ENCODE results near the gene FAM234B. TPM values are rescaled to one million over a fixed set of nuclear protein-coding genes. Genes with fewer than 3 reads are reported as not detected.

Gene FAM234B
- total RNA-seq, 4 donors from 2014 or later, result 15.7 to 23.2 (median 19.3) TPM

DNA sequence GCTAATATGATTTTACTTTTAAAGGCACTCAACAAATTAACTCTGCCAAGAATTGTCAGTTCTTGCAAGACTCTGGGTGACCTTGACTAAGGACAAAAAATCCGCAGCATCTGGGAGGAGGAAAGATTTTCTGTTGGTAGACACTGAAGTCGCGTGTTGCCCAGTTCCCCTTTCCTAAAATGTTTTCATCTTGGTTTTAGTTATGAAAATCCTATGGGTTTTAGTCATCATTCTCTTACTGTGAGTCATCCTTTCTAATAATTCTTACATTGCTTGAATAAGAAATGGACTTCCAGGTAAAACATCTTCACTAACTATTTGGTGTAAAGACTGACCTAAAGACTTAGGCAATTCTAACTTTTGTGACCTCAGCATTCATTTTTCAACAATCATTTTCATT, 50.2 kb downstream of the FAM234B start:
- DNase-seq, result no peak
- 64 to 85% methylated on average over 3 of the region's 3 CpGs for WGBS, 2 donors
- no peak overlapping the region for H3K4me3 ChIP-seq (replicated peaks in 1 of 3)
- intact Hi-C loops (cut with DNase I), result loop anchor here (10.0 kb wide), 1 partner anchor 180 kb away; no protein-coding TSS in a partner anchor
- TF ChIP-seq CTCF (IDR thresholded peaks at IDR 0.05) (no peak), POLR2A (IDR thresholded peaks at IDR 0.05) (no peak)
- no peaks in the 10 kb centered on the region for H3K36me3 ChIP-seq
- H3K4me1 ChIP-seq, result peaks cover 24 to 34% of the 10 kb centered on the region in 2 donors
- peak overlapping the region in 1 of 3 donors; percentile 21 for H3K27ac ChIP-seq
- H3K9me3 ChIP-seq, result no peaks in the 10 kb centered on the region
- no peaks in the 10 kb centered on the region for H3K27me3 ChIP-seq

DNA sequence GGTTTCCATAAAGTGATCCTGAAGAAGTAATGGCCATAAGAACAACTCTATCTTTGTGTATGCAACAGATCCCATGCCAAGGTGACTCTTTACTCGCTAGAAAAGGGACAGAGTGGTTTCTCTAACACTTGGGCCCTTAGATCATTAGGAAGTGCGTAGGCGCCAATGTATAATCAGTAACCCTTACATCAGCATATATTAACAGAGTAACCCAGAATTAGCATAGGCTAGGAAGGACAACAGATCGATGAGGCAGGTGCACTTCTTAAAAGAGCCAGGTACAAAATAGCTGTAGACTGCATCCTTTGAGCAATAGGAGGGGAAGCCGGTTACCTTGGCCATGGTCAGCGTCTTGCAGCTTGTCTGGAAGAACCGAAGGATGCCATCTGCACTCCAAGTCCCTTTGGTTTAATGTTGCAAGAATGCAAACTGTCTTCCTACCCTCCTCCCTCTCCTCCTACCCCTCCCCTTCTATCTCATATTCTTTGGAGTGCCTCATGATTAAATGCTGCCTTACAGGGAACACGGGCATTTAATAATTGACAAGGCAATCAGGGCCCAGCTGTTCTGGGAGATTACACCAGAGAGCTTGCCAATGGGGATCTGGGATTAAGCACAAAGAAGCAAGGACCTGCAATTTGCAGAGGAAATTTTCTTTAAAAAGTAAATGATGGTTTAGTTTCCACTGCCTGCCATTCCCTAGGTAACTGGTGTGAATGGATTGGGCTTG, 51.2 kb downstream of the FAM234B start:
- no peak for TF ChIP-seq CTCF (IDR thresholded peaks at IDR 0.05)
- TF ChIP-seq POLR2A (IDR thresholded peaks at IDR 0.05), result no peak
- no peak for DNase-seq
- Histone ChIP-seq H3K4me3 (replicated peaks in 1 of 3) (no peak overlapping the region), H3K27ac (no peak overlapping the region), H3K9me3 (no peaks in the 10 kb centered on the region), H3K27me3 (no peaks in the 10 kb centered on the region), H3K36me3 (no peaks in the 10 kb centered on the region), H3K4me1 (peaks cover 29 to 44% of the 10 kb centered on the region in 2 donors)
- intact Hi-C loops (cut with DNase I), result loop anchor here (5.0 to 10.0 kb wide), 2 partner anchors 117 to 181 kb away; no protein-coding TSS in a partner anchor
- 86 to 93% methylated on average over 8 of the region's 8 CpGs for WGBS, 2 donors

- no peak for DNase-seq
- H3K9me3 ChIP-seq, result no peaks in the 10 kb centered on the region
- no peak for TF ChIP-seq POLR2A (IDR thresholded peaks at IDR 0.05)
- TF ChIP-seq CTCF (IDR thresholded peaks at IDR 0.05), result no peak
- peak overlapping the region; percentile 91 to 99 (median 93) for H3K27ac ChIP-seq
- H3K36me3 ChIP-seq, result no peaks in the 10 kb centered on the region
- intact Hi-C loops (cut with DNase I), result loop anchor here (5.0 to 10.0 kb wide), 2 partner anchors 115 to 183 kb away; no protein-coding TSS in a partner anchor
- peaks cover 47 to 62% of the 10 kb centered on the region in 2 donors for H3K4me1 ChIP-seq
- WGBS, 2 donors, result 57 to 61% methylated on average over 9 of the region's 9 CpGs
- H3K4me3 ChIP-seq (replicated peaks in 1 of 3), result no peak overlapping the region
- no peaks in the 10 kb centered on the region for H3K27me3 ChIP-seq
Observed at GRCh38 chr12:13097491-13098011, 53.4 kb downstream of the FAM234B start.

DNA sequence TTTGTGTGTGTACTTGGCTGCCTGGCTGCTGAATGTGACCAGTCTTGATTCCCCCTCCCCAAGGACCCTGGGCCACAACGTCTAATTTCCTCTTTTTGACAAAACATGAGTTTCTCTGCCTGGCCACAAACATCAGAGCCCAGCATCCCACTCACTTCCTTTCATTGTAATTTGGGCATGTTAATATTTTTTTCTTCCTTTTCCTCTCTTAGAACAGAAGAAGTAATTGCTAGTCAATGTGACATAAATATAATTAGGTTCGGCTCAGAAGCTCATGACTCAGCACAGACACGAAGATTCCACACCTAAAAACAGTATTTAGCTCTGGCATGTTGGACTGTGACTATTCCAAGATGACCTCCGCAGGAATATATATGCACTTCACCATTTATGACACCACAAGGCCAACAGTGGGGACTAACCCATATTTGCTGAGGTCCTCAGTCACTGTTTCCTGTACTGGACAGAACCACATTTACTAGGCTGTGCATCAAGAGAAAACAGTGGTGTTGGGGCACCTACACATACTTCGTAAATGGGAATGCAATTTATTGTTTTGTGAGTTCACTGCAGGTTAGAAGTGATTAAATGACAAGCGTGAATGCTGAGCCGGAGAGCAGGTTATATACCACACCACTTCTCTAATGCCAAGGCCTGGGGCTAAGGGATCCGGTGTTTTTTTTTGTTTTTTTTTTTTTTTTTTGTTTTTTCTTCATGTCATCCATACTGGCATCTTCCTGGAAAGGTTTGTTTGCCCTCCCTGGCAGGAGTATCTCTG, 55.1 kb downstream of the FAM234B start:
- no peak for DNase-seq

More for the DNA sequence above, 55.1 kb downstream of the FAM234B start:
- intact Hi-C loops (cut with DNase I), result loop anchor here (5.0 to 10.0 kb wide), 2 partner anchors 113 to 184 kb away; no protein-coding TSS in a partner anchor
- TF ChIP-seq POLR2A (IDR thresholded peaks at IDR 0.05), result no peak
- no peak for TF ChIP-seq CTCF (IDR thresholded peaks at IDR 0.05)
- no peak overlapping the region for H3K4me3 ChIP-seq (replicated peaks in 1 of 3)
- H3K36me3 ChIP-seq, result no peaks in the 10 kb centered on the region
- H3K9me3 ChIP-seq, result no peaks in the 10 kb centered on the region
- H3K4me1 ChIP-seq, result peaks cover 45 to 67% of the 10 kb centered on the region in 2 donors
- H3K27ac ChIP-seq, result peak overlapping the region; percentile 91 to 99 (median 93)
- no peaks in the 10 kb centered on the region for H3K27me3 ChIP-seq
- 64 to 71% methylated on average over 8 of the region's 8 CpGs for WGBS, 2 donors
